ENCODE measurements around the gene LMAN1L.

Gene LMAN1L

GRCh38 chr15:74799255-74799855 lies 13.3 kb upstream of the LMAN1L start:
- Histone ChIP-seq H3F3A (ENCODE audit: insufficient read depth, low read length) (peaks cover 47% of the 10 kb centered on the region), H3K36me3 (replicated peaks; ENCODE audit: insufficient read depth, low read length) (peaks cover 21% of the 10 kb centered on the region), H3K9ac (ENCODE audit: low read length) (peak overlapping the region; percentile 10; the same call in 1 of the 2 replicates)

GRCh38 chr15:74799856-74800558 lies 12.6 kb upstream of the LMAN1L start:
- peak overlapping the region; percentile 10; the same call in 1 of the 2 replicates for H3K9ac ChIP-seq (ENCODE audit: low read length)
- TF ChIP-seq CTCF (IDR thresholded peaks at IDR 0.05; ENCODE audit: low read length): peak; percentile 97
- no peak for TF ChIP-seq EZH2 (optimal IDR thresholded peaks at IDR 0.05; ENCODE audit: low read depth, low read length)
- H3K27ac ChIP-seq (ENCODE audit: low read length): peak overlapping the region; percentile 82

More at GRCh38 chr15:74799255-74799855, 13.3 kb upstream of the LMAN1L start:
- Histone ChIP-seq H3K27ac (ENCODE audit: low read length) (peak overlapping the region; percentile 82), H3K9me2 (replicated peaks; ENCODE audit: insufficient read depth, low read length) (no peaks in the 10 kb centered on the region), H3K4me2 (ENCODE audit: low read depth, low read length) (peak overlapping the region; percentile 45; the same call in 1 of the 2 replicates), H3K79me2 (ENCODE audit: low read length) (peaks cover 72% of the 10 kb centered on the region), H3K4me1 (ENCODE audit: low read length) (peaks cover 30% of the 10 kb centered on the region), H4K20me1 (ENCODE audit: insufficient read depth, low read length) (peaks cover 28% of the 10 kb centered on the region; the same call in 1 of the 2 replicates), H2AFZ (ENCODE audit: low read length) (no peak overlapping the region), H3K27me3 (replicated peaks; ENCODE audit: insufficient read depth, low read length) (no peaks in the 10 kb centered on the region), H3K4me3 (ENCODE audit: low read length) (no peak overlapping the region), H3K9me3 (replicated peaks; ENCODE audit: insufficient read depth, low read length) (no peaks in the 10 kb centered on the region)
- TF ChIP-seq EZH2phosphoT487 (IDR thresholded peaks at IDR 0.05; ENCODE audit: low read length) (no peak), CTCF (IDR thresholded peaks at IDR 0.05; ENCODE audit: low read length) (peak; percentile 30), EZH2 (optimal IDR thresholded peaks at IDR 0.05; ENCODE audit: low read depth, low read length) (no peak)
- peak; percentile 47 for DNase-seq

GRCh38 chr15:74800559-74801094 lies 12.0 kb upstream of the LMAN1L start:
- H3K79me2 ChIP-seq (ENCODE audit: low read length): peaks cover 59% of the 10 kb centered on the region
- no peaks in the 10 kb centered on the region for H3K9me2 ChIP-seq (replicated peaks; ENCODE audit: insufficient read depth, low read length)
- no peak overlapping the region for H3K4me2 ChIP-seq (ENCODE audit: low read depth, low read length)
- H3K36me3 ChIP-seq (replicated peaks; ENCODE audit: insufficient read depth, low read length): peaks cover 21% of the 10 kb centered on the region
- H3K9me3 ChIP-seq (replicated peaks; ENCODE audit: insufficient read depth, low read length): no peaks in the 10 kb centered on the region
- no peaks in the 10 kb centered on the region for H3K27me3 ChIP-seq (replicated peaks; ENCODE audit: insufficient read depth, low read length)
- H3K4me1 ChIP-seq (ENCODE audit: low read length): peaks cover 30% of the 10 kb centered on the region
- peaks cover 42% of the 10 kb centered on the region for H3F3A ChIP-seq (ENCODE audit: insufficient read depth, low read length)
- no peak overlapping the region for H3K9ac ChIP-seq (ENCODE audit: low read length)
- H3K27ac ChIP-seq (ENCODE audit: low read length): no peak overlapping the region
- no peak for DNase-seq
- H2AFZ ChIP-seq (ENCODE audit: low read length): no peak overlapping the region
- TF ChIP-seq EZH2 (optimal IDR thresholded peaks at IDR 0.05; ENCODE audit: low read depth, low read length): no peak
- TF ChIP-seq CTCF (IDR thresholded peaks at IDR 0.05; ENCODE audit: low read length): no peak
- no peak for TF ChIP-seq EZH2phosphoT487 (IDR thresholded peaks at IDR 0.05; ENCODE audit: low read length)
- H4K20me1 ChIP-seq (ENCODE audit: insufficient read depth, low read length): peaks cover 21% of the 10 kb centered on the region; the same call in 1 of the 2 replicates
- no peak overlapping the region for H3K4me3 ChIP-seq (ENCODE audit: low read length)

More at GRCh38 chr15:74799856-74800558, 12.6 kb upstream of the LMAN1L start:
- no peaks in the 10 kb centered on the region for H3K9me3 ChIP-seq (replicated peaks; ENCODE audit: insufficient read depth, low read length)
- H4K20me1 ChIP-seq (ENCODE audit: insufficient read depth, low read length): peaks cover 23% of the 10 kb centered on the region; the same call in 1 of the 2 replicates
- H3K36me3 ChIP-seq (replicated peaks; ENCODE audit: insufficient read depth, low read length): peaks cover 21% of the 10 kb centered on the region
- no peak overlapping the region for H3K4me3 ChIP-seq (ENCODE audit: low read length)
- peaks cover 65% of the 10 kb centered on the region for H3K79me2 ChIP-seq (ENCODE audit: low read length)
- peak overlapping the region; percentile 45 for H3K4me2 ChIP-seq (ENCODE audit: low read depth, low read length)
- peaks cover 47% of the 10 kb centered on the region for H3F3A ChIP-seq (ENCODE audit: insufficient read depth, low read length)
- no peaks in the 10 kb centered on the region for H3K9me2 ChIP-seq (replicated peaks; ENCODE audit: insufficient read depth, low read length)
- H3K4me1 ChIP-seq (ENCODE audit: low read length): peaks cover 30% of the 10 kb centered on the region
- DNase-seq: peak; percentile 88
- H3K27me3 ChIP-seq (replicated peaks; ENCODE audit: insufficient read depth, low read length): no peaks in the 10 kb centered on the region
- H2AFZ ChIP-seq (ENCODE audit: low read length): no peak overlapping the region
